BLaER1 treated with 17β-estradiol and CSF1 and Interleukin-3, amounts not matched to agents 10 nM and 100 nM (cell line): ENCODE measurements around the gene PSMD12.
"Not testable (repeated sequence)": the region's sequence is repeated elsewhere in the genome, so short reads cannot be mapped to it uniquely, and the experiment has no call there.

ENCODE experiments used
- H3K27ac ChIP-seq, 11 experiments: shearing (Covaris generic); formaldehyde crosslinking; 2 replicates each; pipeline ENCODE4 v1.8.1; 2022
- H3K27me3 ChIP-seq, 11 experiments: shearing (Covaris generic); formaldehyde crosslinking; 2 replicates each; pipeline ENCODE4 v1.8.1; 2022
- H3K36me3 ChIP-seq, 11 experiments: shearing (Covaris generic); formaldehyde crosslinking; 2 replicates each; pipeline ENCODE4 v1.8.1; 2022
- H3K4me1 ChIP-seq, 10 experiments: shearing (Covaris generic); formaldehyde crosslinking; 2 replicates each; pipeline ENCODE4 v1.8.1; 2022
- H3K4me2 ChIP-seq, 11 experiments: shearing (Covaris generic); formaldehyde crosslinking; 2 replicates each; pipeline ENCODE4 v1.8.1; 2022
- H3K4me3 ChIP-seq, 10 experiments: shearing (Covaris generic); formaldehyde crosslinking; 2 replicates each; pipeline ENCODE4 v1.8.1; 2022
- H3K9ac ChIP-seq, 11 experiments: shearing (Covaris generic); formaldehyde crosslinking; 2 replicates each; pipeline ENCODE4 v1.8.1; 2022
- H3K9me3 ChIP-seq, 11 experiments: shearing (Covaris generic); formaldehyde crosslinking; replicated peaks in 1 of 11; 2 replicates each; pipeline ENCODE4 v1.8.1; 2022
- H4K20me1 ChIP-seq, 11 experiments: shearing (Covaris generic); formaldehyde crosslinking; 2 replicates each; pipeline ENCODE4 v1.8.1; 2022
- Cebpa-rat ChIP-seq, 11 experiments: shearing (Covaris generic); IDR thresholded peaks; 2 replicates each; pipeline ENCODE4 v1.8.1; 2022

The PSMD12 gene

DNA sequence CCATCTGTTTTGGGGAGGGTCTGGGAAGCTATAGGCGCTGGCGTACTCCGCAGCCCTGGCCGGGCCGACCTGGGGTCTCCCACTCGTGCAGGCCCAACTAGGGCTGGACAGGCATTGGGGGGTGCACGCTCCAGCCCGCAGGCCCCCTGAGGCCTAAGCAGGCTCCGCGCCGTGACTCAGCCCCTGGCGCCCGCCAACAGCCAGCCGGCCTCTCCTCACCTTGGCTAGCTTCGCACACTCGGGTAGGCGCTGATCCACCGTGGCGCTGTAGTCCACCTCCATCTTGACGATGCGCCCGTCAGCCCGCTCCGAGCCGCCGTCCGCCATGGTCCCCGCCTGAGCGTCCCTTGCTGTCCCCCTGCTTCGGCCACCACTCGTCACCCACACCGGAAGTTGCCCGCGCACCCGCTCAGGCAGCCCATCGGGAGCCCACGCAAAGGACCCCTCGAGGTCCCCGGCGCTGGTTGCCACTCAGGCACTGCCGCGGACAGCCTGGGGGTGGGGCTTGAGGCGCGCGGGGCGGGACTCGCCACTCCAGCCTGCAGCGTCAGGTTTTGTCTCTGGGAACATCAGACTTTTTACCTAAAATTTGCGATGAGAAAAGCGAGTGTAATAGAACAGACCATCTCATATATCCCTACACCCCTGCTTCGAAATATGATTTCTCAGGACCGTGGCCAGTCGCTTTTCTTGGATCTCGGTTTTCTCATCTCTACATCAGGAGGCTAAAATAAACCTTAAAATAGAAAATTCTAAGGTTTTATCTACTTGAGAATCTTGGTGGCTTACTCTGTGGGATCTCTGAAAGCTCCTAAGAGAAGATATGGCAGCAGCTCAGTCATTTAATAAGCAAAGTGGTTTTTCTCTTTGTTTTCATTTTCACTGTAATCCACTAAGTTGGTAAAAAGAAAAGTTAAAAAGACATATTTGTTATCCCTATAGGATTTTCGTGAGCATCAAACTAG lies at the start of gene PSMD12:
Gene PSMD12 (minus strand): TSS at position 385 of the 965 bp plus-strand sequence. CDS start 58 bp downstream, at position 327.
- Histone ChIP-seq H3K36me3 (peaks cover 15 to 35% (median 33%) of the 10 kb centered on the region in 11 experiments), H3K4me1 (peaks cover 37 to 48% (median 44%) of the 10 kb centered on the region in 10 experiments), H3K27ac (peak within 1 kb of the TSS; percentile 86 to 98 (median 96)), H4K20me1 (peaks cover 36 to 47% (median 40%) of the 10 kb centered on the region in 11 experiments), H3K4me3 (peak within 1 kb of the TSS; percentile 80 to 99 (median 90)), H3K4me2 (peak within 1 kb of the TSS; percentile 84 to 97 (median 94)), H3K9ac (peak within 1 kb of the TSS; percentile 93 to 99 (median 96)), H3K9me3 (no peaks in the 10 kb centered on the region), H3K27me3 (no peaks in the 10 kb centered on the region)
- no peak; a peak in 1 of 22 replicates for TF ChIP-seq Cebpa-rat (IDR thresholded peaks at IDR 0.05)

DNA sequence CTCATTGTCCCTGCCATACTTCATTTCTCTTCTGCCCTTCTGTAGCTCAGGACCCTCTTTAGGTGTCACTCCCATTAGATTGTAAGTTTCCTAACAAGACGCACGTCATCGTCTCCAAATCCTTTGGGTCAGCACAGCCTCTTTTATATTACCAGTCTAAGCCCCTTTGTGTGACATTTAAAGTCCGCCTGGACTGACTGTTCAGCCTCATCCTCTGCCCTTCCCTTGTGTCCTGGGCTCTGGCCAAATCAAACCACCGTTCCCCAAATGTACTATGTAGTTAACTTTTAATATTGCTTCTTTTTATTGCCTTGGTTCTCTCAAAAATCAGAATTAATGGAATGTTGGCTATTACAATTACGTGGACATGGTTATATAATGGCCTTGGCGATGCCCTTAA lies 48.9 kb upstream of the PSMD12 start:
- Histone ChIP-seq H3K27me3 (no peaks in the 10 kb centered on the region), H3K4me3 (no peak overlapping the region), H4K20me1 (no peaks in the 10 kb centered on the region; a peak in 1 of 22 replicates), H3K9me3 (peaks cover 5 to 24% (median 13%) of the 10 kb centered on the region in 11 experiments), H3K4me2 (no peak overlapping the region), H3K36me3 (peaks cover 0 to 25% (median 2%) of the 10 kb centered on the region in 11 experiments; a peak in 5 of 22 replicates), H3K4me1 (peaks cover 17 to 37% (median 21%) of the 10 kb centered on the region in 10 experiments), H3K27ac (no peak overlapping the region), H3K9ac (no peak overlapping the region)
- TF ChIP-seq Cebpa-rat (IDR thresholded peaks at IDR 0.05): no peak

DNA sequence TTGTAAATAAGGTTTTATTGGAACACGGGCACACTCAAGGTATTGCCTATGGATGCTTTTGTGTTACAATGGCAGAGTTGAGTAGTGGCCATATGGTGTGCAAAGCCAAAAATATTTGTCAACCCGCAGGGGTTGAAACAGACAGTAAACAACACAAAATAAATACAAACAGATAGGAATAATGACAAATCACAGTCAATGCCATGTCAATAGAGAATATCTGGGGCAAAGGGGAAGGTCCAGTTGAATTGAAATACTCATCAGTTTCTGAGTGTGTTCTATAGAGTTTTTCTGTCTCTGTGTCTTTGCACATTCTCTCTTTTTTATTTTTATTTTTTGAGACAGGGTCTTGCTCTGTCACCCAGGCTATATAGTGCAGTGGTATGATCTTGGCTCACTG lies 48.2 kb upstream of the PSMD12 start:
- no peaks in the 10 kb centered on the region for H3K27me3 ChIP-seq
- no peak overlapping the region for H3K4me2 ChIP-seq
- H3K4me1 ChIP-seq: peaks cover 10 to 30% (median 15%) of the 10 kb centered on the region in 10 experiments; a peak in 19 of 20 replicates
- peaks cover 5 to 24% (median 14%) of the 10 kb centered on the region in 11 experiments for H3K9me3 ChIP-seq
- peaks cover 0 to 25% (median 3%) of the 10 kb centered on the region in 11 experiments; a peak in 6 of 22 replicates for H3K36me3 ChIP-seq
- no peaks in the 10 kb centered on the region; a peak in 1 of 22 replicates for H4K20me1 ChIP-seq
- H3K27ac ChIP-seq: no peak overlapping the region
- no peak overlapping the region for H3K9ac ChIP-seq
- TF ChIP-seq Cebpa-rat (IDR thresholded peaks at IDR 0.05): no peak
- H3K4me3 ChIP-seq: no peak overlapping the region

DNA sequence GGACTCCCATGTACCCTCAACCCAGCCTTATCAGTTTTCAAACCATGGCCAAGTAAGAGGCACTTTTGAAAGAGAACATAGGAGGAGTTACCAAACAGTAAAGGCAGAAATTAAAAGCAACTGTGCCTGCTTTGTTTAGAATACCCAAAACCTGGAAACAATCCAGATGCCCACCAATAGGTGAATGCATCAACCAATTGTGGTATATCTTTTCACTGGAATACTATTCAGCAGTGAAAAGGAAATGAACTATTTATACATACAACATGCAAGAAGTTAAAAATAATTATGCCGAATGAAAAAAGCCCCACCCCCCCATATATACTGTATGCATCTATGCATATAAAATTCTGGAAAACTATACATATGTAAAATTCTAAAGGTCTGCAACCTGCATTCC lies 47.8 kb upstream of the PSMD12 start:
- Histone ChIP-seq H3K27ac (no peak overlapping the region), H3K36me3 (peaks cover 0 to 25% (median 4%) of the 10 kb centered on the region in 11 experiments; a peak in 6 of 22 replicates), H3K9ac (no peak overlapping the region), H4K20me1 (no peaks in the 10 kb centered on the region; a peak in 1 of 22 replicates), H3K27me3 (no peaks in the 10 kb centered on the region), H3K4me1 (peaks cover 6 to 26% (median 10%) of the 10 kb centered on the region in 10 experiments; a peak in 19 of 20 replicates), H3K4me3 (no peak overlapping the region), H3K4me2 (no peak overlapping the region), H3K9me3 (peaks cover 5 to 29% (median 15%) of the 10 kb centered on the region in 11 experiments)
- no peak for TF ChIP-seq Cebpa-rat (IDR thresholded peaks at IDR 0.05)

DNA sequence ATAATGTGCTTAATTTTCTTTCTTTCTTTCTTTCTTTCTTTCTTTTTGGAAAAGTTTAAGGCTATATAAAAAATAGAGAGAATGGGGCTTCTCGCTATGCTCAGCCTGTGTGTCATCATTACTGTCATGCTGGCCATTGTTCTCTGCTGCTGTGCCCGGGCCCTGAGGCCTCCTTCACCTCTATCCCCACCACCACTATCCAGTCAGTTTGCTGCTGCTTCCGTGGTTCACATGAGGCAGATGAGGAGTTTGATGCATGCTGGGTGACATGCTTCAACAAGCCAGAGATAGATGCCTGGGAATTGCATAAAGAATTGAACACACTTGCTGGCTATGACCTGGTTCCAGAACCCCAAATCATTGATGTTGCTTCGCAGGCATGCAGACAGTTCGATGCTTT lies 47.0 kb upstream of the PSMD12 start:
- Histone ChIP-seq H3K9ac (no peak overlapping the region), H3K9me3 (peaks cover 5 to 35% (median 16%) of the 10 kb centered on the region in 11 experiments), H4K20me1 (no peaks in the 10 kb centered on the region), H3K4me1 (peaks cover 0 to 18% (median 3%) of the 10 kb centered on the region in 10 experiments; a peak in 11 of 20 replicates), H3K27ac (no peak overlapping the region), H3K4me3 (no peak overlapping the region), H3K36me3 (peaks cover 0 to 25% (median 4%) of the 10 kb centered on the region in 11 experiments; a peak in 6 of 22 replicates), H3K27me3 (no peaks in the 10 kb centered on the region), H3K4me2 (no peak overlapping the region)
- no peak for TF ChIP-seq Cebpa-rat (IDR thresholded peaks at IDR 0.05)

DNA sequence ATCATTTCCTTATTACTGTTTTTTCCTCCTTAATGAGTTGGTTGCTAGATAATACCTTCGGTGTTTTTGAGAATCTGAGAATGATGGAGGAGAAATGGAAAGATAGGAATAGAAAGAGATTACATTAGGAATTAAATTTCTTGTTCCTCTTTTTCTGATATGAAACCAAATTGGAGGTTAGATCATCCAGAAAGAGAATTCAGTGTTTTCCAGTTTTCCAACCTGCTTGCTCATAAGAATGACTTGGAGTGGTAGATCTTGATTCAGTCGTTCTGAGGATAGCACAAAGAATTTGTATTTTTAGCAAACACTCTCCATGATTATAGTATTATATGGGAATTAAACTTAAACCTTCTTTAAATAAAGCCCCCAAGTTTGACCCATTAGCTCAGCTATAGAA lies 46.6 kb upstream of the PSMD12 start:
- Histone ChIP-seq H3K4me2 (no peak overlapping the region), H3K4me1 (peaks cover 0 to 14% (median 4%) of the 10 kb centered on the region in 10 experiments; a peak in 6 of 20 replicates), H3K27ac (no peak overlapping the region), H3K9ac (no peak overlapping the region), H3K27me3 (no peaks in the 10 kb centered on the region), H3K4me3 (no peak overlapping the region), H4K20me1 (no peaks in the 10 kb centered on the region), H3K36me3 (peaks cover 0 to 25% (median 4%) of the 10 kb centered on the region in 11 experiments; a peak in 6 of 22 replicates), H3K9me3 (peaks cover 5 to 40% (median 18%) of the 10 kb centered on the region in 11 experiments)
- TF ChIP-seq Cebpa-rat (IDR thresholded peaks at IDR 0.05): no peak

DNA sequence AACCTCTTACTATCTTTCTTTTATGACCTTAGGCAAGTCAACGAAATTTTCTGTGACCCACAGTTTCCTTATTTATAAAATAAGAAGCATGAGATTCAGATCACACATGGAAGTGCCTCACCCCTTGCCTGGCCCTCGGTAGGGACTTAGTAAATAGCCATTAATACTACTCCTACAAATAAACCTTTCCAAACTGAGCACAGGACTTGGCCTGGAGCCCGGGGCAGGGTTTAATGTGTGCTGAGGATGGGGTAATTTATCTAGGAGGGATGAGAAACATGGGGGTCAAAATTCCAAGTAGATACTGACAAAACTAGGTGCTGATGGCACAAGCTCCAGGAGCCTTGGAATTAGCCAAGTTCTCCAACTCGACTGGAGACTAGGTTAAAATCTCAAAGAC lies 45.7 kb upstream of the PSMD12 start:
- Histone ChIP-seq H3K4me1 (peaks cover 0 to 7% (median 0%) of the 10 kb centered on the region in 10 experiments; a peak in 3 of 20 replicates), H3K27ac (0 out of 22 replicates have a peak overlapping the region, but pooled peaks of 1 of the 11 experiments have one; percentile 6), H3K9me3 (peaks cover 5 to 46% (median 26%) of the 10 kb centered on the region in 11 experiments), H3K4me3 (no peak overlapping the region), H3K36me3 (peaks cover 0 to 30% (median 5%) of the 10 kb centered on the region in 11 experiments; a peak in 11 of 22 replicates), H3K4me2 (no peak overlapping the region), H4K20me1 (no peaks in the 10 kb centered on the region), H3K9ac (no peak overlapping the region), H3K27me3 (no peaks in the 10 kb centered on the region)
- TF ChIP-seq Cebpa-rat (IDR thresholded peaks at IDR 0.05): no peak

DNA sequence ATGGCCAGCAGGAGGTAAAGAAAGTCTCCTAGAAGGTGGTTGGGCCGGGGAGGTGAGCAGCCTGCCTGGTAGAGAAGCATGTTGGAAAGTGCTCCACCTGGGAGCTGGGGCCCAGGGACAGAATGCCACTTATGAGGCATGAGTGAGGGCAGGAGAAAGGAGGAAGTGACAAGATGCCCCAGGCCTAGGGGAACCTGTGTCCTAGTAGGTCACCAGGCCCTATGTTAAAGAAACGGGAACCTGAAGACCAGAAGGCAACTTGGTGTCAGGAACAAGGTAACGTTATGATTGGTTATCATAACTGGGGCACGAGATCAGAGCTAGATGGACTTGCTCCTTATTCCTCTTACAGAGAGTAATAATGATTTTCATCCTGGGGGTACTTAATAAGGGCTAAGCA lies 45.0 kb upstream of the PSMD12 start:
- Histone ChIP-seq H3K27ac (no peak overlapping the region), H3K4me2 (no peak overlapping the region), H4K20me1 (no peaks in the 10 kb centered on the region), H3K36me3 (peaks cover 0 to 36% (median 11%) of the 10 kb centered on the region in 11 experiments; a peak in 13 of 22 replicates), H3K9ac (no peak overlapping the region), H3K9me3 (peaks cover 5 to 52% (median 26%) of the 10 kb centered on the region in 11 experiments), H3K27me3 (no peaks in the 10 kb centered on the region), H3K4me3 (no peak overlapping the region), H3K4me1 (peaks cover 0 to 7% (median 0%) of the 10 kb centered on the region in 10 experiments; a peak in 3 of 20 replicates)
- no peak for TF ChIP-seq Cebpa-rat (IDR thresholded peaks at IDR 0.05)

DNA sequence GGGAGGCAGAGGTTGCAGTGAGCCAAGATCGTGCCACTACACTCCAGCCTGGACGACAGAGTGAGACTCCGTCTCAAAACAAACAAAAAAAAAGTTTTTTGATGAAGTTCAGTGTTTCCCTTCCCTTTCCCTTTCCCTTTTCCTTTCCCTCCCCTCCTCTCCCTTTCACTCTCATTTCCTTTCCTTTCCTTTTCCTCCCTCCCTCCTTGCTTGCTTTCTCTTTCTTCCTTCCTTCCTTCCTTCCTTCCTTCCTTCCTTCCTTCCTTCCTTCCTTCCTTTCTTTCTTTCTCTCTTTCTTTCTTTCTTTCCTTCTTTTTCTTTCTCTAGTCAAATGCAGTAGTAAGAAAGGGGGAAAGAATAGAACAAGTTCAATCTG lies 42.1 kb upstream of the PSMD12 start:
- H3K27ac ChIP-seq, H3K4me3 ChIP-seq, H4K20me1 ChIP-seq, H3K4me2 ChIP-seq, H3K9ac ChIP-seq, H3K27me3 ChIP-seq: not testable (repeated sequence)
- peaks cover 0 to 30% (median 15%) of the 10 kb centered on the region in 11 experiments; a peak in 12 of 22 replicates for H3K36me3 ChIP-seq
- peaks cover 0 to 12% (median 4%) of the 10 kb centered on the region in 10 experiments; a peak in 10 of 20 replicates for H3K4me1 ChIP-seq
- peaks cover 0 to 38% (median 13%) of the 10 kb centered on the region in 11 experiments; a peak in 13 of 22 replicates for H3K9me3 ChIP-seq
